Measurements from ENCODE around the gene FKRP.

GRCh38 chr19:46788262-46788967 lies 42.6 kb downstream of the FKRP start, which contains the start of gene SLC1A5:
- TF ChIP-seq CTCF (IDR thresholded peaks at IDR 0.05; ENCODE audit: low read length): no peak
- TF ChIP-seq EZH2 (optimal IDR thresholded peaks at IDR 0.05; ENCODE audit: low read depth, low read length): no peak
- TF ChIP-seq EZH2phosphoT487 (IDR thresholded peaks at IDR 0.05; ENCODE audit: low read length): no peak

Data from MM.1S (cell line).